Coronary artery (tissue), 2 donors: ENCODE results near the gene NPEPL1.

ENCODE experiments used
- DNase-seq: peaks from one replicate; pipeline ENCODE4 v3.0.0-alpha.2; 2017; ENCODE audit warnings: low spot score
- H3K27ac ChIP-seq, 2 donors: fragments of 200-600 bp; sonication (generic); one replicate each; pipeline ENCODE4 v1.5.1; 2016 to 2019
- H3K4me3 ChIP-seq: fragments of 200-600 bp; sonication (generic); 2 replicates; pipeline ENCODE4 v1.5.1; 2016; ENCODE audit warnings: mild to moderate bottlenecking, moderate library complexity
- TF ChIP-seq, protein P1 (sequence below): fragments of 200-600 bp; sonication (generic); IDR thresholded peaks from one replicate; pipeline ENCODE4 v1.5.1; 2019; ENCODE audit warnings: antibody characterized with exemption

NPEPL1 gene

DNA sequence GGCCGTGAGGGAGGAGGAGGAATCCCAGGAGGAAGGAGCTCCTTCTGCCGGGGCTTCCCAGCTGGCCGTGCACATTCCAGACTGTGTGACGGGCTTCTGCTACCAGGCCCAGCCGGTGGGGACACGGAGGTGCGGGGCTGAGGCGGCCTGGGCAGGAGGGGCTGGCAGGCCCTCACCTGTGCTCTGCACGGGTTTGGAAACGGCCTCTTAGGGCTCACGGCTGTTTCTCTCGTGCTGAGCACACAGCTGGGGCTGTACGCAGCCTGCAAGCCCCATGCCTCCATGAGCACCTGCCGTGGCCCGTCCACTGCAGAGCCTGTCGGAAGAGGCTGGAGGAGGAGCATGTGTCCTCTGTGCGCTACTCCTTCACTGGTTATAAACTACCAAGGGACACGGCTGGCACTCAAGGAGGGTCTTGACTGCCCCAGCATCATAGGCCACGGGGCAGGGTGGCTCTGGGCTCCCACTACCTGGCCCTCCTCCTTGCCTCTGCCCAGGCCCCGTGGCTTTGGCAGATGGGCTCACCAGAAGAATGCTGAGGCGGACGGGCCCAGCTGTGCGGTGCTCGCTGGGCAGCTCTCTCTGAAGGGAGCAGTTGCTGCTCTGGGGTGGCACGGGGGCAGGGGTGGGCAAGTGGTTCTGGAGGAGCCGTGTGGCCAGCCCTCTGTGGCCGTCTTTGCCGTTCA, 15.8 kb downstream of the NPEPL1 start:
- Histone ChIP-seq H3K27ac (no peak overlapping the region), H3K4me3 (no peak overlapping the region)
- TF ChIP-seq, protein P1, sequence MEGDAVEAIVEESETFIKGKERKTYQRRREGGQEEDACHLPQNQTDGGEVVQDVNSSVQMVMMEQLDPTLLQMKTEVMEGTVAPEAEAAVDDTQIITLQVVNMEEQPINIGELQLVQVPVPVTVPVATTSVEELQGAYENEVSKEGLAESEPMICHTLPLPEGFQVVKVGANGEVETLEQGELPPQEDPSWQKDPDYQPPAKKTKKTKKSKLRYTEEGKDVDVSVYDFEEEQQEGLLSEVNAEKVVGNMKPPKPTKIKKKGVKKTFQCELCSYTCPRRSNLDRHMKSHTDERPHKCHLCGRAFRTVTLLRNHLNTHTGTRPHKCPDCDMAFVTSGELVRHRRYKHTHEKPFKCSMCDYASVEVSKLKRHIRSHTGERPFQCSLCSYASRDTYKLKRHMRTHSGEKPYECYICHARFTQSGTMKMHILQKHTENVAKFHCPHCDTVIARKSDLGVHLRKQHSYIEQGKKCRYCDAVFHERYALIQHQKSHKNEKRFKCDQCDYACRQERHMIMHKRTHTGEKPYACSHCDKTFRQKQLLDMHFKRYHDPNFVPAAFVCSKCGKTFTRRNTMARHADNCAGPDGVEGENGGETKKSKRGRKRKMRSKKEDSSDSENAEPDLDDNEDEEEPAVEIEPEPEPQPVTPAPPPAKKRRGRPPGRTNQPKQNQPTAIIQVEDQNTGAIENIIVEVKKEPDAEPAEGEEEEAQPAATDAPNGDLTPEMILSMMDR: no peak
- DNase-seq: peak; percentile 66

DNA sequence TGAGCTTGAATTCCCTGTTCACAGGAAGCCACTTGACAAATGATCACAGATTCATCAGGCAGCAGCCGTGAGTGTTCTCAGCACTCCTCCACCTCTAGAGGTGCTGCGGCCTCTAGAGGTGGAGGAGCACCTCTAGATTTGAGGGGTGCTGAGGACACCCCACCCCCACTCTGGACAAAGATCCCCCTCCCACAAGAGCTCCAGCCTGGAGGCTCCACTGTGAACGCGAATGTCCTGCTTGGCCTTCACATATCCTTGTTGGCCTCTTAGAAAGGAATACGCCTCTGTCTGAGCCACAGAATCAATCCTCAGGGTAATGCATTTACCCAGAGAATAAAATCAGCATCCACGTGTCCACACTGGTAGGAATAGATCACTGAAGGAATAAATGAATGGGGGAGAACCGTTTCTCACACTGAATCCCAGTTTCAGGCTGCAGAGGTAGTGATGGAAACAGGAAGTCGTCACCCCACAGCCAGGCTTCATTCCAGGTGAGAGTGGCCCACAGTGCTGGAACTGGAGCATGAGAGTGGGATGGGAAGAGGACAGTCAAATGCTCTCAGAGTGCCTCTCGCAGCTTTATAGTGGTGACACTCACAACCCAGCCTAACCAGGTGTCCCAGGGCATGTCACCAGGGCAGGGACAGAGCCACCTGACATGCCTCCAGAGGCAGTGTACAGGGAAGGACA, 16.6 kb downstream of the NPEPL1 start:
- Histone ChIP-seq H3K27ac (no peak overlapping the region), H3K4me3 (no peak overlapping the region)
- DNase-seq: peak; percentile 63
- TF ChIP-seq, protein P1: no peak

DNA sequence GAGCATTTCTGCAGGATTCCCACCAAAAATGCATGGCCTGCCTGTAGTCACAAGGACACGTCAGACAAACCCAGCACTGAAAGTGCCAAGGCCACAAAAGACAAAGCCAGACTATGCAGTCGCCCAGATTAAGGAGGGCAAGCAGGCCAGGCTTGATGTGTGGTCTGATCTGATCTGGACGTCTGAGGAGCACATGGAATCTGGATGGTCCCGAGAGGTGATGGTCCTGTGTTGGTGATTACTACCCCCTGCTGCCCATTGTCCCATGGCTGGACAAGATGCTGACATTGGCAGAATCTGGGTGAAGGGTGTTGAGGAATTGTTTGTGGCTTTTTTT, 17.1 kb downstream of the NPEPL1 start:
- no peak overlapping the region for H3K4me3 ChIP-seq
- no peak for DNase-seq
- TF ChIP-seq, protein P1: no peak
- no peak overlapping the region for H3K27ac ChIP-seq

DNA sequence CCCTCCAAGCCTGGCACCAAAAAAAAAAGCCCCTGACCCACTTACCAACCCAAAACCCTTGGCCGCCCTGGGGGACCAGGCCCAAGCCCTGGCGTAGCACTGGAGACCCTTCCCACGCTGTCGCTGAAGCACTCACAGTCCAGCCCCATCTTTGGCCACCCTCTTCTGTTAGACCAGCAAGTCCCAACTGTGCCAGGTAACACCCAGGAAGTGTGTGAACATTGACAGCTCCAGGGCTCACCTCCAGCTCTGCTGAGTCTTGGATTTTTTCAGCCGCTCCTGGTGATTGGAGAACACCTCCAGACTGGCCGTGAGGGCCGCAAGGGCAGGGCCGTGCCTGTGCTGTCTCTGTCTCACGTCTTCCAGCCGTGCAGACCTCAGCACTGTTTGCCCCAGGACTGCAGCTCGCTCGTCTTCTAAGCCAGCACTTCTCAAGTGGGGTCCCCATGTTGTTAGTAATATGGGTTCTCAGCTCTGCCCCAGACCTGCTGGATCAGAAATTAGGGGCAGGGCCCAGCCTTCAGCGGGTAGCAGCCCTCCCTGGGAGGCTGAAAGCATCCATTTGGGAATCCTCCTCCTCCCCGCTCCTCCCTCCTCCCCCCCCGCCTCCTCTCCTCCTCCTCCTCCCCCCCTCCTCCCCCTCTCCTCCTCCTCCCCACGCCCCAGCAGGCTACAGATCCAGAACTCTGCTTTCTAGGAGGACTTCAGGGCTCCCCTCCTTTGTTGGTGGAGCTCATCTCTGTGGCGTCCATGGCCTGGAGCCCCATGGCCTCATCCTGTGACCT, 18.1 kb downstream of the NPEPL1 start:
- TF ChIP-seq, protein P1: no peak
- H3K27ac ChIP-seq: no peak overlapping the region
- H3K4me3 ChIP-seq: no peak overlapping the region
- DNase-seq: peak; percentile 52

DNA sequence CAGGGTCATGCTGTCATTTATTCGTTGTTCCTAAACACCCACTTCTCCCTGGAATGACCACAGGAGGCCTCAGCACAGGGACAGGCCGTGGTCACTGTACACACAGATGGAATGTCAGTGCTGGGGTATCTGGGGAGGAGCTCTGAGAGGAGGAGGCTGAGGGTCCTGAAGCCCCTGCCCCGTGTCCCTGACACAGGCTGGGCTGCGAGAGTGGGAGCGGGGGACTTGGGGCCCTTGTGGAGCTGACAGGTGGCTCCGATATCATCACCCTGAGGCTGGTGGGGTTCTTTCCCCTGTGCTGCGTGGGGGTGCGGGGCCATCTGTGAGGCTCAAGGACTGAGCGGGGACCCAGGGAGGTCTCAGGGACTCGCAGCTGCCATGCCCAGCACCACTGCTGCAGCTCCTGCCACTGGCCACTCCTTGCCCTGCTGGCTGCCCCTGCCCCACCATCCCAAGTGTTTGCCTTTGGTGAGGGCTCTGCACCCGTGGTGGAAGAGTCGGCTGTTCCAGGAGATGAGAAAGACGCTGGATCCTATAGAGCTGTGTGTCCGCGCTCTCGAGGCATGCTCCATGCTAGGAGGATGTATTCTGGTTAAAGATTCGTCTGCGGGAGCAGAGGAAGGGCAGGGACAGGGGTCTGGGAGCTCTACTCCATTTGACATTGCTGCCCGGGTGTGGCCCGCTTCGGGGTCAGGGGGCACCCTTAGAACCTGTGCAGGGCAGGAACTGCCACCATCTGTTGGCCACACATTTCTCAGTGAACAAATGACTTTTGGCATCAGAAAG, 18.9 kb downstream of the NPEPL1 start:
- TF ChIP-seq, protein P1: no peak
- DNase-seq: peak; percentile 57

DNA sequence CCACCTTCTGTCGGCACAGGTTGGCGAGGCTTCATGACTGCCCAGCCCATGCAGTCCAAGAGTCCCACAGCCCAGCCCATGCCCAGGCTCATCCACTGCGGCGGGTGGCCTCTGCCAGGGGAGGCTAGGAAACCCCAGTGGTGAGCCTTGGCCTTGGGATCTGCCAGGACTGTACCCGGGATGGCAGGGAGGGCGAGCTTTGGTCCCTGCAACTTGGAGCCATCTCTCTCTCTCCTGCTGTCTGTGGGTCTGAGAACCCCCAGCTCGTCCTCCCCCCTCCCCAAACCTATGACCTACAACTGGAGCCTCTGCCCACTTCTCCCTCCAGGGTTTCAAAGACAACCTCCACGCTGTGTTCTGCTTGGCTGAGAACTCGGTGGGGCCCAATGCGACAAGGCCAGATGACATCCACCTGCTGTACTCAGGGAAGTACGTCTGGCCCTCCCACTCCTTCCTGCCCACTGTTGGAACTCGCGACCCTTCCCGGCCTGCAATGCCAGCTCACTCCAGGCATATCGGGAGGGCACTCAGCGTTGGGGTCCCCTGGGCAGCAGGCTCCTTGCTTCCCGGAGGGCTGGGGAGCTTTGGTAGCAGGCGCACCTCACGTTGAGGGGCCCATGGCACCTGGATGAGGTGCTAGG, 19.7 kb downstream of the NPEPL1 start:
- TF ChIP-seq, protein P1: no peak
- DNase-seq: peak; percentile 59
- Histone ChIP-seq H3K4me3 (no peak overlapping the region), H3K27ac (no peak overlapping the region)

More for the DNA sequence above, 18.9 kb downstream of the NPEPL1 start:
- no peak overlapping the region for H3K27ac ChIP-seq
- H3K4me3 ChIP-seq: no peak overlapping the region
